Measurements from ENCODE around the gene CDKN3.

Gene CDKN3

DNA sequence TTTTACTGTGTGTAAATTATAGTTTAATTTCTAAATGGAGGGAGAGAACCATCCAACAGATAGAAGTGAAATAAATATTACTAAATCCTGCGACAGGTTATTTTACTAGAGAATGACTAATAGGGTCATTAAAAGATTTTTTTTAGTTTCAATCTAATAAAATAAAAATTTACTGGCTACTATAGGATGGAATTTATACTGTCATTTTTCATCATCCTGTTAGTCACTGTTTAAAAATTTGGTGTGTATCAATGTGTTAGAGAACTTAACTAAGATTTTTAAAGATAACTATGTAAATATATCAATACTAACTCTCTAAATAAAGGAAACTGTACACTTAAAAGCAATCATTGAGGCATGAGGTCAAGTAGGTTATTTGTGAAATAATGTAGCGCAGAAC is 41.1 kb upstream of the CDKN3 start:
- Histone ChIP-seq H3K4me3 (ENCODE audit: low read length) (no peak overlapping the region), H3K9ac (ENCODE audit: low read depth, low read length) (no peak overlapping the region), H3K4me1 (ENCODE audit: control insufficient read depth, insufficient read depth, low read length) (peaks cover 16% of the 10 kb centered on the region), H3K27me3 (ENCODE audit: control insufficient read depth, insufficient read depth, low read length) (no peaks in the 10 kb centered on the region), H3K36me3 (ENCODE audit: insufficient read depth, low read length) (no peaks in the 10 kb centered on the region), H3K9me3 (replicated peaks; ENCODE audit: low read length) (no peaks in the 10 kb centered on the region), H3K4me2 (ENCODE audit: low read length) (peak overlapping the region; percentile 46)

DNA sequence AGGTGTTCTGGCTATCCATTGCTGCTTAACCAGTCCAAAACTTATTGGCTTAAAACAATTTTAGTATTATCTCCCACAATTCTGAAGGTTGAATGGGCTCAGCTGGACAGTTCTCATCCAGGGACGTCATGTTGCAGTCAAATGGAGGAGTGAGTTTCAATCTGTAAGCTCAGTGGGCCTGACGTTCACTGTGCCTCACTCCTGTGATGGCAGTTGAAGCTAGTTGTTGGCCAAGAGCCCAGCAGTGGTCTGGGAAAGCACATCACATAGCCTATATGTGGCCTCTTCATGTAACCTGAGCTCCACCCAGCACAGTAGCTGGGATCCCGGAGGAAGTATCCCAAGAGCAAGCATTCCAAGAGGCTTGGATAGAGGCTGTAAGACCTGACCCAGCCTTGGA is 40.6 kb upstream of the CDKN3 start:
- H3K27me3 ChIP-seq (ENCODE audit: control insufficient read depth, insufficient read depth, low read length), result no peaks in the 10 kb centered on the region
- H3K4me3 ChIP-seq (ENCODE audit: low read length), result no peak overlapping the region
- no peaks in the 10 kb centered on the region for H3K36me3 ChIP-seq (ENCODE audit: insufficient read depth, low read length)
- H3K9me3 ChIP-seq (replicated peaks; ENCODE audit: low read length), result no peaks in the 10 kb centered on the region
- H3K4me2 ChIP-seq (ENCODE audit: low read length), result peak overlapping the region; percentile 46
- H3K9ac ChIP-seq (ENCODE audit: low read depth, low read length), result no peak overlapping the region
- H3K4me1 ChIP-seq (ENCODE audit: control insufficient read depth, insufficient read depth, low read length), result peaks cover 16% of the 10 kb centered on the region

DNA sequence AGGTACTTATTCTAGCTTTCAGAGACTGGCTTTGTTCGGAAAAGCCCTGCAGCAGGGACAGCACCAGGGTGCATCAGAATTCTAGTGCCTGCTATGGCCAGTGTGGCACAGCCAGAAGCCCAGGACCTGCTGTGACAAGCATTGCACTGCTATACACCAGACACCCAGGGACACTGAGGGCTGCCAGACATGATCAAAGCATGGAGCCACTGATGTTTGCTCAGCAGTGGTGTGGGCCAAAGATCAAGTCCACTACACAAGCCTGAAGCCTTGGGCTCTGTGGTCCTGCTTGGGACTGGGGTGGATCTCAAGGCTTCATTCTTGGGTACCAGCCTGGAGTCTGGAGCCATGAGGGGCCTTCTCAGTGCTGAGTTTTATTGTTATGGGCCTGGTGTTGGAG is 36.1 kb upstream of the CDKN3 start:
- H3K9me3 ChIP-seq (replicated peaks; ENCODE audit: low read length), result no peaks in the 10 kb centered on the region
- peaks cover 23% of the 10 kb centered on the region for H3K4me1 ChIP-seq (ENCODE audit: control insufficient read depth, insufficient read depth, low read length)
- H3K27me3 ChIP-seq (ENCODE audit: control insufficient read depth, insufficient read depth, low read length), result peaks cover 7% of the 10 kb centered on the region
- no peak overlapping the region for H3K9ac ChIP-seq (ENCODE audit: low read depth, low read length)
- no peak overlapping the region for H3K4me2 ChIP-seq (ENCODE audit: low read length)
- H3K4me3 ChIP-seq (ENCODE audit: low read length), result no peak overlapping the region
- no peaks in the 10 kb centered on the region for H3K36me3 ChIP-seq (ENCODE audit: insufficient read depth, low read length)

DNA sequence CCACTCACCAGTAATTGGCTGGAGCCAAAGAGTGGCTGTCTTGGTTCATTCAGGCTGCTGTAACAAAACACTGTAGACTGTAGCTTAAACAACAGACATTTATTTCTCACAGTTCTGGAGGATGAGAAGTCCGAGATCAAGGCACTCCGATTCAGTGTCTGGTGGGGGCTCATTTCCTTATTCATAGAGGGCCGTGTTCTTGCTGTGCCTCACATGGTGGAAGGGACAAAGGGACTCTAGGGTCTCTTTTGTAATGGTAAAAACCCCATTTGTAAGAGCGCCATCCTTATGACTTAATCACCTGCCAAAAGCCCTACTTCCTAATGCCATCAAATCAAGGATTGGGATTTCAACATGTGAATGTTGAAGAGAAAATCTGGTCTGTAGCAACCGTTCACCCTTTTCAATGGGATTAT is 34.7 kb upstream of the CDKN3 start:
- Histone ChIP-seq H3K9ac (ENCODE audit: low read depth, low read length) (no peak overlapping the region), H3K27me3 (ENCODE audit: control insufficient read depth, insufficient read depth, low read length) (peaks cover 7% of the 10 kb centered on the region), H3K4me3 (ENCODE audit: low read length) (no peak overlapping the region), H3K9me3 (replicated peaks; ENCODE audit: low read length) (no peaks in the 10 kb centered on the region), H3K4me1 (ENCODE audit: control insufficient read depth, insufficient read depth, low read length) (peaks cover 13% of the 10 kb centered on the region), H3K36me3 (ENCODE audit: insufficient read depth, low read length) (no peaks in the 10 kb centered on the region), H3K4me2 (ENCODE audit: low read length) (no peak overlapping the region)

DNA sequence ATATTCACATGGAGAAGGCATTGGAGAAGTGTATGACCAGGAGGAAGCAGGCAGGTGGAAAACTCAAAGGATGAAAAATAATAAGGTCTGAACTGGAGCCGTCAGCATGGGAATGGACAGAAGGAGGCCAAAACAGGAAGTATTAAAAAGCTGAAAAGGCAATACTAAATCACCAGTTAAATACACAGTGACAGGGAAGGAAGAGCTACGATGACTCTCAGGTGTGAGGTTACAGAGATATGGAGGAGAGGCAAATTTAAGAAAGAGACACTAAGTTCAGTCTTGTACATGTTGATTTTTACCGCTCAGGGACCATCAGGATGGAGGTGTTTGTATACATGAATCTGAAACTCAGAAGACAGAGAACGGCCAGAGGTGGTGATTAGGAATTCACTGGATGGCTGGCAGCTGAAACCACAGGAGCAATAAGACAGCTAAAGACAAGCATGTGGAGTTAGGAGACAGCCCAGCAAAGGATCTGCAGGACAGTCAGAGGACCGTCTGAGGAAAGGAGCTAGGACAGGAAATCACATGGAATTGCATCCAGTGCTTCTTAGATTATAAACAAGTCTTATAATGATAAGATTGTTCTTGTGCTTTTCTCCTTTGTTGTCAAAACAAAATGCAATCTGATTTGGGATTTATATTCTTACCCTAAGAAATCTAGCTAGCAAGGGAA is 33.9 kb upstream of the CDKN3 start:
- Histone ChIP-seq H3K36me3 (ENCODE audit: insufficient read depth, low read length) (no peaks in the 10 kb centered on the region), H3K9ac (ENCODE audit: low read depth, low read length) (no peak overlapping the region), H3K4me1 (ENCODE audit: control insufficient read depth, insufficient read depth, low read length) (peaks cover 13% of the 10 kb centered on the region), H3K4me2 (ENCODE audit: low read length) (no peak overlapping the region), H3K9me3 (replicated peaks; ENCODE audit: low read length) (no peaks in the 10 kb centered on the region), H3K4me3 (ENCODE audit: low read length) (no peak overlapping the region), H3K27me3 (ENCODE audit: control insufficient read depth, insufficient read depth, low read length) (peaks cover 7% of the 10 kb centered on the region)

DNA sequence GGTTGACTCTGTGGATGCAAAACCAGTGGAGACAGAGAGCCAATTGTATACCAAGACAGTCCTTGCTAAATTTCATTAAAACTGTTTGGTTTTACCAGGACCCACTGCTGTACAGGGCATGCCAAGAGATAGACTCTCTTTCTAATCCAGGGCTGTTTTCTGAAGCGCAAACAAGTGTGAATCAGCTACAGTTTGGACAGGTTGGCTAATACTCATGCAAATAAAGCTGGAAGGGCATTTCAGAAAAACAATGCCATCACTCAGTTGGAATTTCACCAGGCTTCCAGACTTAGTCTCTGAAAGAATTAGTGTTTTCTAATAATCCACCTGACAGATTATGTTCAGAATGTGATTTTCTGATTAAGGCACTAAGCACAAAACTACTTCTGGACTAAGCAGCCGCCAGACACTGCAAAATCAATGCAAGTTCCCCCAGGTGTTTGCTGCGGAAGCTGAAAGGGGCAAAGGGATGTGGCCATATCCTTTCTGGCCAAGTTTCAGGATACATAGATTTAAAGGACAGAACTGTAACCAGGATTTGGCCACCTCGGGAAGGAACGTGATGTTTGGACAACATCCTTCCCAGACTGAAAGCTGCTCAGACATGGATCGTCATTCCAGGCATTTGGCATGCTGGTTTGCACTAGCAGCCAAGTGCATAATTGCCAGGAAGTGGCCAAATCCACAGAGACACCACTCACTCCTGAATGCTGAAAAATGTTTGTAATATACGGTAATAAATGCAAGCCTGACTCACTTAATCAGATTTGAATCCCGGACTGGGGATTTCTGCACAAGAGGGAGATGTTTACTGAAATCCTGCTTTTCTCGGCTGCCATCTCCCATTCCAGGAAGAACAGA is 32.0 kb upstream of the CDKN3 start:
- Histone ChIP-seq H3K9ac (ENCODE audit: low read depth, low read length) (no peak overlapping the region), H3K9me3 (replicated peaks; ENCODE audit: low read length) (no peaks in the 10 kb centered on the region), H3K4me1 (ENCODE audit: control insufficient read depth, insufficient read depth, low read length) (peaks cover 13% of the 10 kb centered on the region), H3K4me2 (ENCODE audit: low read length) (peak overlapping the region; percentile 73), H3K27me3 (ENCODE audit: control insufficient read depth, insufficient read depth, low read length) (peaks cover 7% of the 10 kb centered on the region), H3K4me3 (ENCODE audit: low read length) (peak overlapping the region; percentile 36), H3K36me3 (ENCODE audit: insufficient read depth, low read length) (no peaks in the 10 kb centered on the region)

DNA sequence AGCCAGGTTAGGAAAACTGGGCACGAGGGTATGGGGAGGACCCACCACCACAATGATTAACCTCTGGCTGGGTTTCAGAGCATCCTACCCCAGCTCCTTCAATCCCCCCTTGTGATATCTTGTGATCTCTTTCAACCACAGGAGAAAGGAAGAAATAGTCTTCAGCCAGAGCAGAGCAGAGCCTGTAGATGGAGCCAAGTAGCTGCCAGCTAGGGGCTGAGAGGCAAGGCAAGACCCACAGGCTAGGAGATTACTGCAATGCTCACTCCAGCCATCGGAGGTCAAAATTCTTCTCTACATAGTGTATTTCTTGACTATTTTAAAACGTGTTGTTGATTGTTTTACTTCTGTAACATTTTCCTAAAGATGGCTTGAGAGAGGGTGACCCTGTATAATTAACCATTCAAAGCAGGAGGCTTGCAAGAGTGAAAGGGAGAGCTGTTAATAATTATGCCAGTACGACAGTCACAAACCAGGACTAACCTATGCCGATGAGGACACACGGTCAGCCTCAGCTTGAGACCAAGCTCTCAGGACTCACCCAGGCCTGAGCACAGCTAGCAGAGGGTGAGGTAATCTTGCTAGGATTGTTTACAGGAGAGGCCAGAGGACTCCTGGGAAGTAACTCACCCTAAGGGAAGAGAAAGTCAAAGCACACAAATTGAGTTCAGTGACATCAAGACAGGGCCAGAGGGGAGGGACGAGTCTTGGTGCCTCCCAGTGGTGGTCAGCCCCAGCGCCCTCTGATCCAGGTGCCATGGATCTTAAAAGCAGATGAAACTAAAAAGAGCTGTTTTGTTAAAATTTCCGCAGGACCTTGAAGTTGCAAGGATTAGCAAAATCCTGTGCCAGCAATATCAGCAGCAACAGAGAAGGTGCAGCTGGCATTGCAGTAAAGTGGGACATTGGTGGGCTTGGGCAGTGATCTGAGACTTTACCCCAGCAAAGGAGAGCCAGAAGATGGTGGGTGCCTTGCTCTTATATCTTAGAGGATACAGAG is 29.8 kb upstream of the CDKN3 start:
- no peak overlapping the region for H3K9ac ChIP-seq (ENCODE audit: low read depth, low read length)
- H3K27me3 ChIP-seq (ENCODE audit: control insufficient read depth, insufficient read depth, low read length), result peaks cover 5% of the 10 kb centered on the region
- no peak overlapping the region for H3K4me2 ChIP-seq (ENCODE audit: low read length)
- no peak overlapping the region for H3K4me3 ChIP-seq (ENCODE audit: low read length)
- peaks cover 13% of the 10 kb centered on the region for H3K4me1 ChIP-seq (ENCODE audit: control insufficient read depth, insufficient read depth, low read length)
- no peaks in the 10 kb centered on the region for H3K36me3 ChIP-seq (ENCODE audit: insufficient read depth, low read length)
- no peaks in the 10 kb centered on the region for H3K9me3 ChIP-seq (replicated peaks; ENCODE audit: low read length)

DNA sequence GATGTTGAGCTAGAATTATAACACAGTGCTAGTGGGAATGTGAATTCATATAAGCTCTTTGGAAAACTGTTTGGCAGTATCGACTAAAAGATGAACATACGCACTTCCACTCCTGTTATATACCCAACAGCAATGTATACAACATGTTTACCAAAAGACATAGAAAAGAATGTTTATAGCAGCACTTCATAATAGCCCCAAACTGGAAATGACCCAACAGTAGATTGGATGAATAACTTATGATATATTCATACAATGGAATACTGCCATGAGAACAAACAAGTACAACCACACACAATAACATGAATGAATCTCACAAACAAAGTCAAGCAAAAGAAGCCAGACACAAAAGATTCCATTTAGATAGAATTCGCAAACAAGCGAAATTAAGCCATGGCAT is 28.5 kb upstream of the CDKN3 start:
- Histone ChIP-seq H3K9ac (ENCODE audit: low read depth, low read length) (no peak overlapping the region), H3K4me3 (ENCODE audit: low read length) (no peak overlapping the region), H3K27me3 (ENCODE audit: control insufficient read depth, insufficient read depth, low read length) (no peaks in the 10 kb centered on the region), H3K4me2 (ENCODE audit: low read length) (no peak overlapping the region), H3K36me3 (ENCODE audit: insufficient read depth, low read length) (no peaks in the 10 kb centered on the region), H3K4me1 (ENCODE audit: control insufficient read depth, insufficient read depth, low read length) (peaks cover 13% of the 10 kb centered on the region), H3K9me3 (replicated peaks; ENCODE audit: low read length) (no peaks in the 10 kb centered on the region)

DNA sequence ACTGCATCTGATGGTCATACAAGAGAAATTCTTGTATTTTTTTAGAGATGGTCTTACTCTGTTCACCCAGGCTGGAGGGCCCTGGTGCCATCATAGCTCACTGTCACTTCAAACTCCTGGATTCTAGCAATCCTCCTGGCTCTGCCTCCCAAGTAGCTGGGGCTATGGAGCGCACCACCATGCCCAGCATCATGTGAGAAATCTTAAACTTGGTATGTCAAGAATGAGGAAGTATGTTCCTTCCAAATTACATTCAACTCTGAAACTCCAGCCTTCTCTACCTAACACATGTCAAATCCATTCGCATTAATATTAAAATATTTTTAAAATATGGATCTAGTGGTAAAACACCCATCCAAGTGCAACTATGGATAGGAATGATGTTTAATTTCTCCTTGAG is 27.5 kb upstream of the CDKN3 start:
- Histone ChIP-seq H3K27me3 (ENCODE audit: control insufficient read depth, insufficient read depth, low read length) (no peaks in the 10 kb centered on the region), H3K4me1 (ENCODE audit: control insufficient read depth, insufficient read depth, low read length) (peaks cover 15% of the 10 kb centered on the region), H3K4me2 (ENCODE audit: low read length) (no peak overlapping the region), H3K36me3 (ENCODE audit: insufficient read depth, low read length) (no peaks in the 10 kb centered on the region), H3K9ac (ENCODE audit: low read depth, low read length) (no peak overlapping the region), H3K9me3 (replicated peaks; ENCODE audit: low read length) (no peaks in the 10 kb centered on the region), H3K4me3 (ENCODE audit: low read length) (no peak overlapping the region)

DNA sequence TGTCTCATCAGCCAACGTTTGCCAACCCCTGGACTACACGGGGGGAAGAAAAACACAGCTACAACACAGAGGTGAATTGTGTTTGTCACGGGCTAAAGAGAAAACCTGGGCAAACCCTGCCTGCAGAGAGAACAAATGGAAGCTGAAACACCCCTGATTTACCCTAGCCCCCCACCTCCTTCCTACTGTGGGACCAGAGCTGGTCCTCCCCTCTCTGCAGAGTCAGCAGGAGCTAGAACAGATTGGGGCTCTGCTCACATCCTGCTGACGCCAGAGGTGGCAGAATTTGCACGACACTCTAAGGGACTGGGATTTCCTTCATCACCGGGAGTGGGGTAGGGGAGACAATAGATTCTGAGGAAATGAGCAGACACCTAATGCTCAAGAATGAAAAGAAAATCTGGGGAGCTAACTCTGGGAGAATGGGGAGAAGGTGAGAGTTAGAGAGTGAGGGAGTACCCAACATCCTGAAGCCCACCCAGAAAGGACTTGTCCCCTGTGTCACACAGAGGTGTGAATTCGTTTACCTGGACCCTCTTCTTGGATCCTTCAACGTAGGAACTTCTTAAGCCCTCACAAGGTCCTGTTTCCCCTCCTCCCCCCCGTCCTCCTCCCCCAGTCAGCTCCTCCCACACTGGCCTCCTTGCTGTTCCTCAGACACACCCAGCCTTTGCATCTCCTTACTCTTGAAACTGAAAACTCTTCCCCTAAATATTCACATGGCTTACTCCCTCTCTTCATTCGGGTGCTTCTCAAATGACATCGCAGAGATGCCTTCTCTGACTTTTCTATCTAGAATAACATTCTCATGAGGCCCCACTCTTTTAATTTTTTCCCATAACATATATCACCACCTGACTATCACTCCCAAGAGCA is 26.2 kb upstream of the CDKN3 start:
- Histone ChIP-seq H3K27me3 (ENCODE audit: control insufficient read depth, insufficient read depth, low read length) (no peaks in the 10 kb centered on the region), H3K36me3 (ENCODE audit: insufficient read depth, low read length) (no peaks in the 10 kb centered on the region), H3K4me2 (ENCODE audit: low read length) (no peak overlapping the region)

More for the DNA sequence above, 26.2 kb upstream of the CDKN3 start:
- Histone ChIP-seq H3K4me3 (ENCODE audit: low read length) (no peak overlapping the region), H3K9me3 (replicated peaks; ENCODE audit: low read length) (no peaks in the 10 kb centered on the region), H3K9ac (ENCODE audit: low read depth, low read length) (no peak overlapping the region), H3K4me1 (ENCODE audit: control insufficient read depth, insufficient read depth, low read length) (peaks cover 4% of the 10 kb centered on the region)

Data from skeletal muscle satellite cell (primary cell).